Liver (tissue), 9 donors: ENCODE measurements around the gene RAPGEF1. TPM values are rescaled to one million over a fixed set of nuclear protein-coding genes. Genes with fewer than 3 reads are reported as not detected.
"Not testable (repeated sequence)": the region's sequence is repeated elsewhere in the genome, so short reads cannot be mapped to it uniquely, and the experiment has no call there.

Experiments used
- DNase-seq: peaks from one replicate; pipeline ENCODE4 v3.0.0-alpha.2; 2017; ENCODE audit warnings: low spot score
- H3K27ac ChIP-seq, 2 donors: one replicate each; pipeline ENCODE4 v1.7.0; 2013; ENCODE audit warnings: inconsistent platforms in 2 of 2, low read length in 2 of 2, control low read depth in 1 of 2, low read depth in 1 of 2, mild to moderate bottlenecking in 1 of 2
- H3K27me3 ChIP-seq, 4 donors: one replicate each; pipeline versions ENCODE4 v1.6.1 to v1.7.0; 2013; ENCODE audit warnings: low read length in 3 of 4, inconsistent platforms in 1 of 4, mild to moderate bottlenecking in 1 of 4, moderate library complexity in 1 of 4; ENCODE audit not compliant: control insufficient read depth in 4 of 4, insufficient read depth in 4 of 4
- H3K36me3 ChIP-seq, 4 donors: one replicate each; pipeline versions ENCODE4 v1.6.1 to v1.7.0; 2013; ENCODE audit warnings: low read length in 3 of 4, mild to moderate bottlenecking in 3 of 4, low read depth in 1 of 4, moderate library complexity in 1 of 4; ENCODE audit not compliant: control insufficient read depth in 4 of 4, insufficient read depth in 3 of 4
- H3K4me1 ChIP-seq, 4 donors: one replicate each; pipeline versions ENCODE4 v1.6.1 to v1.7.0; 2013; ENCODE audit warnings: low read length in 3 of 4, mild to moderate bottlenecking in 3 of 4, moderate library complexity in 1 of 4; ENCODE audit not compliant: control insufficient read depth in 4 of 4, insufficient read depth in 4 of 4
- H3K4me3 ChIP-seq, 3 donors: one replicate each; pipeline versions ENCODE4 v1.6.1 to v1.7.0; 2013; ENCODE audit warnings: low read length in 3 of 3, control low read depth in 1 of 3, low read depth in 1 of 3, mild to moderate bottlenecking in 1 of 3
- H3K9ac ChIP-seq, 2 donors: one replicate each; pipeline ENCODE4 v1.7.0; 2013; ENCODE audit warnings: low read length in 2 of 2, mild to moderate bottlenecking in 2 of 2, moderate library complexity in 2 of 2, control low read depth in 1 of 2, low read depth in 1 of 2
- H3K9me3 ChIP-seq, 4 donors: one replicate each; pipeline versions ENCODE4 v1.6.1 to v1.7.0; 2013; ENCODE audit warnings: low read length in 3 of 4; ENCODE audit not compliant: control insufficient read depth in 4 of 4
- ATF3 ChIP-seq: IDR thresholded peaks from 2 replicates; pipeline ENCODE4 v1.6.1; 2016; ENCODE audit warnings: antibody characterized with exemption
- EGR1 ChIP-seq, 2 donors: IDR thresholded peaks; 2 replicates each; pipeline ENCODE4 v1.6.1; 2016 to 2018; ENCODE audit warnings: antibody characterized with exemption in 2 of 2, low read depth in 2 of 2
- FOXA1 ChIP-seq: IDR thresholded peaks from 2 replicates; pipeline ENCODE4 v1.6.1; 2016; ENCODE audit warnings: antibody characterized with exemption
- FOXA2 ChIP-seq: IDR thresholded peaks from 2 replicates; pipeline ENCODE4 v1.6.1; 2016; ENCODE audit warnings: antibody characterized with exemption
- GABPA ChIP-seq, 2 donors: IDR thresholded peaks in 1 of 2; conservative IDR thresholded peaks in 1 of 2; 2 replicates each; pipeline ENCODE4 v1.6.1; 2016; ENCODE audit warnings: antibody characterized with exemption in 2 of 2, mild to moderate bottlenecking in 1 of 2, moderate library complexity in 1 of 2
- HNF4A ChIP-seq, 2 donors: conservative IDR thresholded peaks; 2 replicates each; pipeline ENCODE4 v1.6.1; 2016; ENCODE audit warnings: antibody characterized with exemption in 2 of 2, mild to moderate bottlenecking in 2 of 2
- HNF4G ChIP-seq: IDR thresholded peaks from 2 replicates; pipeline ENCODE4 v1.6.1; 2016; ENCODE audit warnings: antibody characterized with exemption
- JUND ChIP-seq, 2 donors: IDR thresholded peaks; 2 replicates each; pipeline ENCODE4 v1.6.1; 2016; ENCODE audit warnings: antibody characterized with exemption in 2 of 2
- MAX ChIP-seq: IDR thresholded peaks from 2 replicates; pipeline ENCODE4 v1.6.1; 2016; ENCODE audit warnings: antibody characterized with exemption
- NR2F2 ChIP-seq: IDR thresholded peaks from 2 replicates; pipeline ENCODE4 v1.6.1; 2016; ENCODE audit warnings: antibody characterized with exemption
- RAD21 ChIP-seq, 2 donors: IDR thresholded peaks; 2 replicates each; pipeline ENCODE4 v1.6.1; 2016; ENCODE audit warnings: antibody characterized with exemption in 2 of 2, mild to moderate bottlenecking in 2 of 2
- RXRA ChIP-seq, 2 donors: IDR thresholded peaks; 2 replicates each; pipeline ENCODE4 v1.6.1; 2017 to 2018; ENCODE audit warnings: antibody characterized with exemption in 2 of 2, mild to moderate bottlenecking in 1 of 2
- SP1 ChIP-seq: IDR thresholded peaks from 2 replicates; pipeline ENCODE4 v1.6.1; 2018; ENCODE audit warnings: antibody characterized with exemption, mild to moderate bottlenecking
- TAF1 ChIP-seq: conservative IDR thresholded peaks from 2 replicates; pipeline ENCODE4 v1.6.1; 2016; ENCODE audit warnings: antibody characterized with exemption, mild to moderate bottlenecking
- YY1 ChIP-seq: IDR thresholded peaks from 2 replicates; pipeline ENCODE4 v1.6.1; 2016; ENCODE audit warnings: antibody characterized with exemption, mild to moderate bottlenecking
- ZBTB33 ChIP-seq: IDR thresholded peaks from 2 replicates; pipeline ENCODE4 v1.6.1; 2016; ENCODE audit warnings: antibody characterized with exemption
- WGBS: extraction: QIAGEN DNeasy Blood & Tissue Kit; methylation state at CpG from one replicate; pipeline ENCODE4 v1.1.7; 2013; 5-methylcytosine and 5-hydroxymethylcytosine counted together
- polyA plus RNA-seq, 2 donors: library from polyadenylated mRNA; stranded (reverse) in 1 of 2; unstranded in 1 of 2; fragments of 200-250 nt in 1 of 2; fragments of >200 nt in 1 of 2; fragmentation: Nextera tagmentation in 1 of 2; extraction: Ambion mirVana in 1 of 2; gene quantifications; one replicate each; pipeline versions ENCODE4 v1.2.1 to v1.2.3, GENCODE V29; 2013 to 2015
- total RNA-seq, 2 donors: library from RNA; depleted of rRNA; stranded (reverse); fragments of >200 nt; gene quantifications; one replicate each; pipeline ENCODE4 v1.2.3, GENCODE V29; 2014
- TF ChIP-seq, protein P1 (sequence below): IDR thresholded peaks from 2 replicates; pipeline ENCODE4 v1.6.1; 2016; ENCODE audit warnings: antibody characterized with exemption, mild to moderate bottlenecking
- donor health status: healthy.
- donor health status: healthy.
- donor health status: healthy.
- donor health status: healthy.
- donor health status: healthy.

The RAPGEF1 gene
- total and polyA plus RNA-seq, 4 donors = 5.6 to 19.7 (median 16.8) TPM

DNA sequence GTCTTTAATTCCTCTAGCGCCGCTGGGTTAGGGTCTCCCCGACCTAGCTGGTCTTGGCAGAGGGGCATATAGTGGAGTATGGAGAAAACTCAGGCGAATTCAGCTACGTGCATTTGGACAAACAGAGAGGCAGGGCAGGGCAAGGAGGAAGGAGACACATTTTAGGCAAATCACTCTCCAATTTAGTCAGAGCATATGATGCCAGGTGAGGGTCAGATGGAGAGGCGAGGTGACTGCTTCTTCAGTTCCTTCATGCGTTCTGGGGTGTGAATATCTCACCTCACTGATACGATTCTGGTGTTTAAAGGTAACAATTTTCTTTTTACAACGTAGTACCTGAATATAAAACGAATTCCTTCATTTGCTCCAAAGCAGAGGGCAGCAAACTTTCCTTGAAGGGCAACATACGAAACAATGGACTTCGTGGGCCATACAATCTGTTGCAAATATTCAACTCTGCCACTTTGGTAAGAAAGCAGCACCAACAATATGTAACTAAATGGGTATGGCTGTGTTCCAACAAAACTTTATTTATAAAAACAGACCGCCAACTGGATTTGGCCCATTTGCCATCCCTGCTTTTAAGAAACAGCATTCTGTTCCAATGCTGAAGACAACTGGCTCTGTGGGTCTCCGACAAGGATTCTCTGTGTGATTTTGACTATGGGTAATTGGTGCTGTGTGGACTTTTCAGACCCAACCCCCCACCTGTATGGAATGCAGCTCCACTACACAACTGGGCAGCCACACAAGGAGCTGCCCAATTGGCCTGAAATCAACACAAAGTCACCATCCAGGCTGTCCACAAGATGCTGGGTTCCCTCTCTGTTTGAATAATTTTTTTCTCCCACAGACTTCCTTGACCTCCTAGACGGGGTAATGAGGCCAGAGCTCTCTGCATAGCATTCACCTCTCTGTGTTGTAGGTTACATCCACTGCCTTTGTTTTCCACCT, 53.8 kb downstream of the RAPGEF1 start:
- DNase-seq = no peak
- Histone ChIP-seq H3K4me1 (peaks cover 0 to 3% (median 0%) of the 10 kb centered on the region in 4 donors), H3K36me3 (no peaks in the 10 kb centered on the region), H3K27ac (no peak overlapping the region), H3K9ac (no peak overlapping the region), H3K27me3 (no peaks in the 10 kb centered on the region), H3K4me3 (no peak overlapping the region), H3K9me3 (no peaks in the 10 kb centered on the region)
- TF ChIP-seq RXRA (IDR thresholded peaks at IDR 0.05) (no peak), HNF4A (conservative IDR thresholded peaks at IDR 0.05) (no peak), ZBTB33 (no peak), GABPA (IDR thresholded peaks at IDR 0.05 in 1 of 2, conservative IDR thresholded peaks at IDR 0.05 in 1 of 2) (no peak), MAX (no peak), JUND (IDR thresholded peaks at IDR 0.05) (no peak), FOXA1 (no peak), EGR1 (IDR thresholded peaks at IDR 0.05; ENCODE audit: low read depth in 2 of 2) (no peak), RAD21 (IDR thresholded peaks at IDR 0.05) (no peak), YY1 (no peak), FOXA2 (no peak), ATF3 (no peak), SP1 (no peak), NR2F2 (no peak), TAF1 (no peak), HNF4G (no peak)
- TF ChIP-seq, protein P1, sequence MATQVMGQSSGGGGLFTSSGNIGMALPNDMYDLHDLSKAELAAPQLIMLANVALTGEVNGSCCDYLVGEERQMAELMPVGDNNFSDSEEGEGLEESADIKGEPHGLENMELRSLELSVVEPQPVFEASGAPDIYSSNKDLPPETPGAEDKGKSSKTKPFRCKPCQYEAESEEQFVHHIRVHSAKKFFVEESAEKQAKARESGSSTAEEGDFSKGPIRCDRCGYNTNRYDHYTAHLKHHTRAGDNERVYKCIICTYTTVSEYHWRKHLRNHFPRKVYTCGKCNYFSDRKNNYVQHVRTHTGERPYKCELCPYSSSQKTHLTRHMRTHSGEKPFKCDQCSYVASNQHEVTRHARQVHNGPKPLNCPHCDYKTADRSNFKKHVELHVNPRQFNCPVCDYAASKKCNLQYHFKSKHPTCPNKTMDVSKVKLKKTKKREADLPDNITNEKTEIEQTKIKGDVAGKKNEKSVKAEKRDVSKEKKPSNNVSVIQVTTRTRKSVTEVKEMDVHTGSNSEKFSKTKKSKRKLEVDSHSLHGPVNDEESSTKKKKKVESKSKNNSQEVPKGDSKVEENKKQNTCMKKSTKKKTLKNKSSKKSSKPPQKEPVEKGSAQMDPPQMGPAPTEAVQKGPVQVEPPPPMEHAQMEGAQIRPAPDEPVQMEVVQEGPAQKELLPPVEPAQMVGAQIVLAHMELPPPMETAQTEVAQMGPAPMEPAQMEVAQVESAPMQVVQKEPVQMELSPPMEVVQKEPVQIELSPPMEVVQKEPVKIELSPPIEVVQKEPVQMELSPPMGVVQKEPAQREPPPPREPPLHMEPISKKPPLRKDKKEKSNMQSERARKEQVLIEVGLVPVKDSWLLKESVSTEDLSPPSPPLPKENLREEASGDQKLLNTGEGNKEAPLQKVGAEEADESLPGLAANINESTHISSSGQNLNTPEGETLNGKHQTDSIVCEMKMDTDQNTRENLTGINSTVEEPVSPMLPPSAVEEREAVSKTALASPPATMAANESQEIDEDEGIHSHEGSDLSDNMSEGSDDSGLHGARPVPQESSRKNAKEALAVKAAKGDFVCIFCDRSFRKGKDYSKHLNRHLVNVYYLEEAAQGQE = no peak
- WGBS = 97% methylated on average over 15 of the region's 15 CpGs

GRCh38 chr9:131683094-131683493, 56.8 kb downstream of the RAPGEF1 start:
- not testable (repeated sequence) for H3K4me3 ChIP-seq, H3K9ac ChIP-seq, H3K4me1 ChIP-seq, DNase-seq, H3K36me3 ChIP-seq, H3K27me3 ChIP-seq, H3K9me3 ChIP-seq, H3K27ac ChIP-seq
- WGBS = 83% methylated on average over 4 of the region's 4 CpGs
